ENCODE data around the gene INPP5E.

Gene INPP5E

GRCh38 chr9:136381311-136381710 lies 58.3 kb downstream of the INPP5E start:
- no peak for DNase-seq

- DNase-seq: no peak
Observed at GRCh38 chr9:136380381-136380780, 59.3 kb downstream of the INPP5E start.

- DNase-seq: no peak
Observed at GRCh38 chr9:136379891-136380290, 59.8 kb downstream of the INPP5E start.

- no peak for DNase-seq
Observed at GRCh38 chr9:136379401-136379800, 60.2 kb downstream of the INPP5E start.

GRCh38 chr9:136379003-136379287 lies 60.7 kb downstream of the INPP5E start:
- no peak for DNase-seq
